ENCODE results near the gene GCH1.

DNA sequence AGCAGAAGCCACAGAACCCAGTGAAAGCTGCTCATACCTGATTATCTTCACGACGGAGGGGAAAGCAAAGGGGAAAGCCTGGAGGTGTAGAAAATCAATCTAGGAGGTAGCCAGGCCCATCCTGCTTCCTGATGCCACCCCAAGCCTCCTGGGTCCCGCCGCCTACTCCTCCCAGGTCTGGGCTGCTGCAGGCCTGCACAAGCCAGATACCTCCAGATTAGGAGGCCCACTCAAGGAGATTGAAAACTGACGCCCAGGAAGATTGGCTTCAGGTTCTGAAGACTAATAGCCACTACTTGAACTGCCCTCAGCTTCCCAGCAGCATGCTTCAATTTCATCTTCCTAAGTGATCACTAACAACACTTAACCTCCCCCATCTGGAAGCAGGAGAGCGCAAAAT is 87.1 kb downstream of the GCH1 start:
- TF ChIP-seq, protein P1, sequence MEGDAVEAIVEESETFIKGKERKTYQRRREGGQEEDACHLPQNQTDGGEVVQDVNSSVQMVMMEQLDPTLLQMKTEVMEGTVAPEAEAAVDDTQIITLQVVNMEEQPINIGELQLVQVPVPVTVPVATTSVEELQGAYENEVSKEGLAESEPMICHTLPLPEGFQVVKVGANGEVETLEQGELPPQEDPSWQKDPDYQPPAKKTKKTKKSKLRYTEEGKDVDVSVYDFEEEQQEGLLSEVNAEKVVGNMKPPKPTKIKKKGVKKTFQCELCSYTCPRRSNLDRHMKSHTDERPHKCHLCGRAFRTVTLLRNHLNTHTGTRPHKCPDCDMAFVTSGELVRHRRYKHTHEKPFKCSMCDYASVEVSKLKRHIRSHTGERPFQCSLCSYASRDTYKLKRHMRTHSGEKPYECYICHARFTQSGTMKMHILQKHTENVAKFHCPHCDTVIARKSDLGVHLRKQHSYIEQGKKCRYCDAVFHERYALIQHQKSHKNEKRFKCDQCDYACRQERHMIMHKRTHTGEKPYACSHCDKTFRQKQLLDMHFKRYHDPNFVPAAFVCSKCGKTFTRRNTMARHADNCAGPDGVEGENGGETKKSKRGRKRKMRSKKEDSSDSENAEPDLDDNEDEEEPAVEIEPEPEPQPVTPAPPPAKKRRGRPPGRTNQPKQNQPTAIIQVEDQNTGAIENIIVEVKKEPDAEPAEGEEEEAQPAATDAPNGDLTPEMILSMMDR (IDR thresholded peaks at IDR 0.05 in 2 of 3, conservative IDR thresholded peaks at IDR 0.05 in 1 of 3; ENCODE audit: borderline replicate concordance in 1 of 3, insufficient read depth in 1 of 3, low read depth in 2 of 3, low read length in 2 of 3): no peak
- TF ChIP-seq, protein P2, sequence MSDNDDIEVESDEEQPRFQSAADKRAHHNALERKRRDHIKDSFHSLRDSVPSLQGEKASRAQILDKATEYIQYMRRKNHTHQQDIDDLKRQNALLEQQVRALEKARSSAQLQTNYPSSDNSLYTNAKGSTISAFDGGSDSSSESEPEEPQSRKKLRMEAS (IDR thresholded peaks at IDR 0.05): no peak
- no peak for TF ChIP-seq POLR2AphosphoS5 (IDR thresholded peaks at IDR 0.05; ENCODE audit: low read depth, low read length)
- TF ChIP-seq POLR2A (IDR thresholded peaks at IDR 0.05; ENCODE audit: borderline replicate concordance, extremely low read depth, insufficient read depth, insufficient read length): no peak
- no peak for TF ChIP-seq RAD21 (IDR thresholded peaks at IDR 0.05; ENCODE audit: low read depth)
- TF ChIP-seq, protein P3, sequence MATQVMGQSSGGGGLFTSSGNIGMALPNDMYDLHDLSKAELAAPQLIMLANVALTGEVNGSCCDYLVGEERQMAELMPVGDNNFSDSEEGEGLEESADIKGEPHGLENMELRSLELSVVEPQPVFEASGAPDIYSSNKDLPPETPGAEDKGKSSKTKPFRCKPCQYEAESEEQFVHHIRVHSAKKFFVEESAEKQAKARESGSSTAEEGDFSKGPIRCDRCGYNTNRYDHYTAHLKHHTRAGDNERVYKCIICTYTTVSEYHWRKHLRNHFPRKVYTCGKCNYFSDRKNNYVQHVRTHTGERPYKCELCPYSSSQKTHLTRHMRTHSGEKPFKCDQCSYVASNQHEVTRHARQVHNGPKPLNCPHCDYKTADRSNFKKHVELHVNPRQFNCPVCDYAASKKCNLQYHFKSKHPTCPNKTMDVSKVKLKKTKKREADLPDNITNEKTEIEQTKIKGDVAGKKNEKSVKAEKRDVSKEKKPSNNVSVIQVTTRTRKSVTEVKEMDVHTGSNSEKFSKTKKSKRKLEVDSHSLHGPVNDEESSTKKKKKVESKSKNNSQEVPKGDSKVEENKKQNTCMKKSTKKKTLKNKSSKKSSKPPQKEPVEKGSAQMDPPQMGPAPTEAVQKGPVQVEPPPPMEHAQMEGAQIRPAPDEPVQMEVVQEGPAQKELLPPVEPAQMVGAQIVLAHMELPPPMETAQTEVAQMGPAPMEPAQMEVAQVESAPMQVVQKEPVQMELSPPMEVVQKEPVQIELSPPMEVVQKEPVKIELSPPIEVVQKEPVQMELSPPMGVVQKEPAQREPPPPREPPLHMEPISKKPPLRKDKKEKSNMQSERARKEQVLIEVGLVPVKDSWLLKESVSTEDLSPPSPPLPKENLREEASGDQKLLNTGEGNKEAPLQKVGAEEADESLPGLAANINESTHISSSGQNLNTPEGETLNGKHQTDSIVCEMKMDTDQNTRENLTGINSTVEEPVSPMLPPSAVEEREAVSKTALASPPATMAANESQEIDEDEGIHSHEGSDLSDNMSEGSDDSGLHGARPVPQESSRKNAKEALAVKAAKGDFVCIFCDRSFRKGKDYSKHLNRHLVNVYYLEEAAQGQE (IDR thresholded peaks at IDR 0.05; ENCODE audit: low read depth): no peak
